Measurements from ENCODE around the gene PXDC1.
"Not testable (repeated sequence)": the region's sequence is repeated elsewhere in the genome, so short reads cannot be mapped to it uniquely, and the experiment has no call there.

Gene PXDC1

GRCh38 chr6:3707751-3708412, 43.6 kb downstream of the PXDC1 start:
- no peak for FAIRE-seq

DNA sequence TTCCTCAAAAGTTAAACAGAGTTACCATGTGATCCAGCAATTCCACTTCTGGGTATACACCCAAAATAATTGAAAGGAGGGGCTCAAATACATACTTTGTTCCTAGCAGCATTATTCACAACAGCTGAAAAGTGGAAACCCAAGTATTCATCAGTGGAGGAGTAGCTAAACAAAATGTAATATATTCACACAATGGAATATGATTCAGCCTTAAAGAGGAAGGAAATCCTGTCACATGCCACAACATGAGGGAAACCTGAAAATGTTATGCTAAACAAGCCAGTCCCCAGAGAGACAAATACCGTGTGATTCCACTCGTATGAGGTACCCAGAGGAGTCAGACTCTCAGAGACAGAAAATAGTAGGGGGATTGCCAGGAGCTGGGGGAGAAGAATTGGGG, 44.5 kb downstream of the PXDC1 start:
- no peak for FAIRE-seq

- no peak for FAIRE-seq
Observed at GRCh38 chr6:3706547-3706946, 45.0 kb downstream of the PXDC1 start.

- FAIRE-seq: no peak
Observed at GRCh38 chr6:3701631-3702030, 49.9 kb downstream of the PXDC1 start.

DNA sequence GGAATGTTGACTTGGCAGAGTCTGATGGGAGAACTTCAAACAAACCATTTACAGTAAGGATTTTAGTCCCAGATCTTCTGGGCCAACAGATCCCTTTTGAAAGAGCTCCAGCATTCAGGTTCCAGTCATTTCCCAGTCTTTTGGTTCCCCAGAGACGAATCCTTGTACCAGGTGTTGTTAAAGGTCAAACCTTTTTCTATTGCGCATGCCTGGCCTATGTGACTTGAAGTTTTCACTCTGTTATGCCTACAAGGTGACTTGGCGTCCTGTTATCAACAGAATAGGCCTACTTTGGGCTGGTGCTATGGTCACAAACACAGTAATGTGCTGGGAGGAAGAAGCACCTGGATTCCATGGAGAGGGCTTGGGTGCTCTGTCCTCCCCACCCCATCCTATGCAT, 52.3 kb downstream of the PXDC1 start:
- FAIRE-seq: no peak

DNA sequence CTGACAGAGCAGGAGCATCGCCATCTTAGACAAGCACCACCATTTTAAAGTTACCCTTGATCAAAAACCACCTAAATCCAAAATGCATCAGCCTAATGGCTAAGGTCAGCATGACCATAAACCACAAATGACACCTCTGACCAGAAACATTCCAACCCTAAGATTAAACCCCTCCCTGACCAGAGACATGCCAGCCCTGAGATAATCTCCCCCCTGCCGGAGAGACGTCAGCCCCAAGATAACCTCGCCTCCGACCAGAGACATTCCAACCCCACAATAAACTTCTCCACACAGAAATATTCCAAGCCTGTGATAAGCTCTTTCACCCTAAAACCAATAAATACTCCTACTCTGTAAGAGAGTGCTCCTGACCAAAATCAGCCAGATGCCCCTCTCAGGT, 53.5 kb downstream of the PXDC1 start:
- FAIRE-seq: no peak

DNA sequence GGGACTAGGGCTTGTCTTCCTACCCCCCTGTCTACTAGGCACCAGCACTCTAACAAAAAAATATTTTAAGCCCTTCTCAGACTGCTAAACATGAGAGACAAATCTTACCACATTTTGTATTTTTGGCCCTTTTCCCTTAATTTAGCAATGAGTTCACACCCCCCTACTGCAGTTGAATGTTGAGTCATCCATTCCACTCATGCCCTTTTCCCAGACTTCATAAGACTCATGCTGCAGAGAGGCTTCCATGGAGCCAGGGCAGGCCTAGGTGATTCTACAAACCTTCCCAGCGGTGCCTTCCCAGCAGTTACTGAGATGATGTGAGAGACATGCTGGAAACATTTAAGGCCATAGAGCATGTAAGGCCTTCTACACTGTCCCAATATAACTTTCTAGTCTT, 53.9 kb downstream of the PXDC1 start:
- FAIRE-seq: no peak

DNA sequence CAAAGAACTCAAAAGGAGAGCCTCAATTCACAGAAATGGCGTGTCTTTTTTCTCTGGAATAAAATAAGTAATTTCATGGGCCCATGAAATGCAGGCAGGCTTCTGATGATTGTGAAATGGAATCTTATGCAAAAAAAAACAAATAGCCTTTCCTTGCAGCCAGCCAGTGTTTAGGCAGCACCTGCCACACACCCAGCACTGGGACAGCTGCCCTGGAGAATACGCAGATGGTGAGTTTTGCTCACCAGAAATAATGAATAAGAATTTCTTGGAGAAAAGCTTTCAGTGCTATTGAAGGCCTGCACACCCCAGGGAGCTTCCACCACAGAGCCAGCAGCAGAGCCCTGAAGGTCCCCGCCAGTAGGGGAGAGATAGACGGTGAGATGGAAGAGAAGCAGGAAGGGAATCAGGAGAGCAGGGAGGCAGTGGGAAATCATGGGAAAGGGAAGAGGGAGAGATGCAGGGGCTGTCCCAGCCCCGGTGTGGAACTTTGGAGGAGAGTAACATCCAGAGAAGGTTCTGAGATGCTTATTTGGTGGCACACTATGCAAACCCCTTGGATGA, 54.9 kb downstream of the PXDC1 start:
- FAIRE-seq: no peak

DNA sequence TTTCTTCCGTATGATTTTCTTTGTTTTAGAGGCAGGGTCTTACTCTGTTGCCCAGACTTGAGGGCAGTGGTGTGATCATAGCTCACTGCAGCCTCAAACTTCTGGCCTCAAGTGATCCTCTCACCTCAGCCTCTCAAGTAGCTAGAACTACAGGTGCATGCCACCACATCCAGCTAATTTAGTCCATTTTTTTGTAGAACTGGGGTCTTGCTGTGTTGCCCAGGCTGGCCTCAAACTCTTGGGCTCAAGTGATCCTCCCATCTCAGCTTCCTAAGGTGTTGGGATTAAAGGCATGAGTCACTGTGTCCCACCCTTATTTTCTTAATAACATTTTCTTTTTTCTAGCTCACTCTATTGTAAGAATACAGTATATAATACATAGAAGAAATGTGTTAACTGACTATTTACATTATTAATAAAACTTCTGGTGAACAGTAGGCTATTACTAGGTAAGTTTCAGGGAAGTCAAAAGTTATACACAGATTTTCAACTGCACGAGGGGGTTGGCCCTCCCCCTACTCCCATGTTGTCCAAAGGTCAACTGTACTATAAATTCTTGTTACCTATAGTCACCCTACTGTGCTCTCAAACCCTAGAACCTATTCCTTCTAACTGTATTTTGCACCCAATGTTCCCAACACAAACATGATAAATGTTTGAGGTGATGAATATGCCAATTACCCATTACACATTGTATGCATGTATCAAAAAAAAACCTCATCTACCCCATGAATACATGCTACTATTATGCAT, 56.3 kb downstream of the PXDC1 start:
- no peak for FAIRE-seq

DNA sequence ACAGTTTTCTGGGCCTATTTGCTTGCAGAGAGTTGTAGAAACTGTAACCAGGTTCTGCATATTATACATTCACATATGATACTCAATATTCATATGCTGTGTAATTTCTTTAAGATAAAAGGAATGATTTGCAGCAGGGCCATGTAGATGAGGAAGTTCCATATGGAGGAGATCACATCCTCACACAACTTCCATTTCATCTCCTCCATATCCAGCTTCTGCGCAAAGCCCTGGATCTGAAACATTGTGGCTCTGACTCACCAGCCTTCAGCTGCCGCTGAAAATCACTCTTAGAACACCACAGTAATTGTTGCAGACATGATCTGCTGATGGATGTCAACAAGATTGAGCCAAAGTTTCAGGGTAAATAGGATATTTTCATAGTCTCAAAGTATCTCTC, 57.7 kb downstream of the PXDC1 start:
- no peak for FAIRE-seq

GRCh38 chr6:3690506-3690905, 61.0 kb downstream of the PXDC1 start:
- no peak for FAIRE-seq

DNA sequence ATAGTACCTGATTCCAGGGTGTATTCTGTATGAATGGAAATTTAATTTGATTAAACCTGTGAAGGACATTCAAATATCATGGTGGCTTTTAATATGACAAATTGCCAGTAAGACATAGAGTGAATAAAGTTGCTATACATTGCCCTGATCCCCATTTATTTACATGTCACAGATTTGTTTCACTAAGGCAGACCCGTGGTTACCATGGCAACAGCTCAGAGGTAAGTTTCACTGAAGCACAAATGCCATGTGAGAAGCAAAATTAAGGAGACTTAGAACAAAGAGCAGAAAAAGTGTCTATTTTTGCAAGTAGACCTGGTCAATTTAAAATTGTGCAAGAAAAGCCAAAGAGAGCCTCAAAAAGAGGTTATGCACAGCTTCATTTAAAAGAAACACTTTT, 63.7 kb downstream of the PXDC1 start:
- FAIRE-seq: no peak

GRCh38 chr6:3683331-3683730, 68.2 kb downstream of the PXDC1 start:
- no peak for FAIRE-seq

DNA sequence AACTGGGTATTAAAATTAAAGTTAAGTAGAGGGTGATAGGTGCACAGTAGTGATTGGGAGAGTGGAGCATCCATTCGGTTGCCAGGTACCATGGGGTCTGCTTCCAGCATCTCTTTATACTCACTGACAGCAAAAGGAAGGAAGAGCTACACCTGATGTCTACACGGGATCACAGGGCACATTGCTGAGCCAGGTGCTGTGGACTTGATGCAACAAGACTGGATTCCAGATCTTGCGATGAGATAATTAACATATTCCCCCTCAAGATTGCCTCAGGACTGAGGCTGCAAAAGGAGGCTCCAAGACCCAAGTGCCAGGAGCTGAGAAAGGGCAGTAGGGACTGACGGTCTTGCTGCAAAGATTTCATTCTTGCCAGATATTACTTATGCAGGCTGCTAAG, 72.6 kb downstream of the PXDC1 start:
- no peak for FAIRE-seq

GRCh38 chr6:3677751-3678150, 73.8 kb downstream of the PXDC1 start:
- not testable (repeated sequence) for FAIRE-seq

DNA sequence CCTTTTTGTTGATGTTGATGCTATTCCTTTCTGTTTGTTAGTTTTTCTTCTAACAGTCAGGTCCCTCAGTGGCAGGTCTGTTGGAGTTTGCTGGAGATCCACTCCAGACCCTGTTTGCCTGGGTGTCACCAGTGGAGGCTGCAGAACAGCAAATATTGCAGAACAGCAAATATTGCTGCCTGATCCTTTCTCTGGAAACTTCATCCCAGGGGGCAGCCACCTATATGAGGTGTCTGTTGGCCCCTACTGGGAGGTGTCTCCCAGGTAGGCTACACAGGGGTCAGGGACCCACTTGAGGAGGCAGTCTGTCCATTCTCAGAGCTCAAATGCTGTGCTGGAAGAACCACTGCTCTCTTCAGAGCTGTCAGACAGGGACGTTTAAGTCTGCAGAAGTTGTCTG, 74.2 kb downstream of the PXDC1 start:
- not testable (repeated sequence) for FAIRE-seq
